ENCODE measurements around the gene ADGRF3. TPM values are rescaled to one million over a fixed set of nuclear protein-coding genes. Genes with fewer than 3 reads are reported as not detected.
A peak's percentile ranks its signal among the peaks of the same experiment; 100 is the strongest.
"Not testable (repeated sequence)": the region's sequence is repeated elsewhere in the genome, so short reads cannot be mapped to it uniquely, and the experiment has no call there.

The ADGRF3 gene
- total RNA-seq (2014; rRNA removed; shearing (Covaris generic)): under 0.01 TPM in 2 replicates

- peak; percentile 69 for DNase-seq (ENCODE audit: low read depth)
Measured at GRCh38 chr2:26346454-26347053, at the start of gene ADGRF3. Gene ADGRF3, minus strand, starts transcription at chr2:26346789. Its CDS starts 555 bp downstream, at chr2:26346234.

GRCh38 chr2:26395394-26395793 is 48.8 kb upstream of the ADGRF3 start:
- DNase-seq (ENCODE audit: low read depth): no peak

GRCh38 chr2:26394694-26395093 is 48.1 kb upstream of the ADGRF3 start:
- no peak for DNase-seq (ENCODE audit: low read depth)

- DNase-seq (ENCODE audit: low read depth): no peak
Measured at GRCh38 chr2:26387189-26387588, 40.6 kb upstream of the ADGRF3 start.

- no peak for DNase-seq (ENCODE audit: low read depth)
Measured at GRCh38 chr2:26384597-26384996, 38.0 kb upstream of the ADGRF3 start.

- peak; percentile 11 for DNase-seq (ENCODE audit: low read depth)
Measured at GRCh38 chr2:26384183-26384582, 37.6 kb upstream of the ADGRF3 start.

GRCh38 chr2:26382564-26382963 is 36.0 kb upstream of the ADGRF3 start:
- no peak for DNase-seq (ENCODE audit: low read depth)

GRCh38 chr2:26380281-26380680 is 33.7 kb upstream of the ADGRF3 start:
- no peak for DNase-seq (ENCODE audit: low read depth)

GRCh38 chr2:26376799-26377198 is 30.2 kb upstream of the ADGRF3 start:
- DNase-seq (ENCODE audit: low read depth): no peak

- not testable (repeated sequence) for DNase-seq (ENCODE audit: low read depth)
Measured at GRCh38 chr2:26370909-26371308, 24.3 kb upstream of the ADGRF3 start.

GRCh38 chr2:26369664-26370063 is 23.1 kb upstream of the ADGRF3 start:
- not testable (repeated sequence) for DNase-seq (ENCODE audit: low read depth)

- no peak for DNase-seq (ENCODE audit: low read depth)
Measured at GRCh38 chr2:26366957-26367356, 20.4 kb upstream of the ADGRF3 start.

GRCh38 chr2:26364669-26365068 is 18.1 kb upstream of the ADGRF3 start:
- DNase-seq (ENCODE audit: low read depth): no peak

- DNase-seq (ENCODE audit: low read depth): no peak
Measured at GRCh38 chr2:26363958-26364357, 17.4 kb upstream of the ADGRF3 start.

- DNase-seq (ENCODE audit: low read depth): peak; percentile 9
Measured at GRCh38 chr2:26363323-26363722, 16.7 kb upstream of the ADGRF3 start.

- DNase-seq (ENCODE audit: low read depth): no peak
Measured at GRCh38 chr2:26359886-26360473, 13.4 kb upstream of the ADGRF3 start.

GRCh38 chr2:26356771-26357170 is 10.2 kb upstream of the ADGRF3 start:
- no peak for DNase-seq (ENCODE audit: low read depth)

GRCh38 chr2:26356111-26356510 is 9.5 kb upstream of the ADGRF3 start:
- DNase-seq (ENCODE audit: low read depth): no peak

GRCh38 chr2:26355038-26355995 is 8.7 kb upstream of the ADGRF3 start:
- DNase-seq (ENCODE audit: low read depth): peak; percentile 94

GRCh38 chr2:26354469-26354868 is 7.9 kb upstream of the ADGRF3 start:
- DNase-seq (ENCODE audit: low read depth): not testable (repeated sequence)

- peak; percentile 53 for DNase-seq (ENCODE audit: low read depth)
Measured at GRCh38 chr2:26352892-26353291, 6.3 kb upstream of the ADGRF3 start.

- DNase-seq (ENCODE audit: low read depth): no peak
Measured at GRCh38 chr2:26351375-26352090, 4.9 kb upstream of the ADGRF3 start.
